HG03060 (cell line): ENCODE data around the gene ZNF608.

Experiments
- ATAC-seq: cut with Tn5 transposase; IDR thresholded peaks from one replicate; pipeline ENCODE4 v1.9.1; 2021; ENCODE audit warnings: low read depth, moderate number of reproducible peaks; ENCODE audit not compliant: unreplicated experiment

Gene ZNF608

GRCh38 chr5:124740071-124740470 is 6.4 kb downstream of the ZNF608 start:
- ATAC-seq = no peak

GRCh38 chr5:124739634-124740025 is 6.8 kb downstream of the ZNF608 start:
- no peak for ATAC-seq

DNA sequence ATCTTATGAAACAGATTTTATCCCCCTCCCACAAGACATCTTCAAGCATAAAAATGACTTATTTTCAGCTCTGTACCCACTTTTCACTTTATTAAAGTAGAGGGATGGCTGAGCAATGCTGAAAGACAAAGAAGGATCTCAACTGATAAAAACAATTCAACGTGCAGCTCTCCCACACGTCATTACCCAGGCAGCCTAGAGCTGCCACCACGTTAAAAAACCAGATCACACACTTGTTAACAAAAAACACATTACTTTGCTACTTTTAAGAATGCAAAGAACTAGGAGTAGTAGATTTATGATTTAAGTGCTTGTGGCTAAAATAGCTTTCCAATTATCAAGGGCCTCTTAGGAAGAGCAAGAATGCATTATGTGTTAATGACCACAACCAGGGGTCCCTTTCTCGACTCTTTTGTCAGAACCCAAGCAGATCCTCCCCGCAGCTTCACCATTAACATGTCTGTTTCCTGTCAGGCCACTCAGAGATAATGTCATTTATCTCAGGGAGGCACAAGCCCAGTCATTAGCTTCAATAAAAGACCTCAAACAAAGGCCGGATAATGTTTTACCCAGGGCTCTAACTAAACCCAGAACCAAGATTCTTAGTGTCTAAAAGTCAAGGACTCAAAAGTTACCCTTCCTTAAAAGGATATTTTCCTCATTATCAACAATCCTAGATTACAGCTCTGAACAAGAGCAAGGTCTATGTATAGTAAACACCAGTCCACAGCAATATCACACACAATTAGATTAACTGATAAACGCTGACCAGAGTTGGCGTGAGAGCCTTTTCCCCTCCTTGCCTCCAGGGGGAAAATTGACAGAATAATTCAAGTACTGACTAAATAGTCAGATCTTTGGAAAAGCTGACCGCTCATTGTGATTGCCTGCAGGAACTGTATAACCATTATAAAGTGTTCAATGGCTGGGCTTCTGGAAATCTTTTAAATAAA is 7.5 kb downstream of the ZNF608 start:
- ATAC-seq = no peak

GRCh38 chr5:124737651-124738050 is 8.8 kb downstream of the ZNF608 start:
- ATAC-seq = no peak

DNA sequence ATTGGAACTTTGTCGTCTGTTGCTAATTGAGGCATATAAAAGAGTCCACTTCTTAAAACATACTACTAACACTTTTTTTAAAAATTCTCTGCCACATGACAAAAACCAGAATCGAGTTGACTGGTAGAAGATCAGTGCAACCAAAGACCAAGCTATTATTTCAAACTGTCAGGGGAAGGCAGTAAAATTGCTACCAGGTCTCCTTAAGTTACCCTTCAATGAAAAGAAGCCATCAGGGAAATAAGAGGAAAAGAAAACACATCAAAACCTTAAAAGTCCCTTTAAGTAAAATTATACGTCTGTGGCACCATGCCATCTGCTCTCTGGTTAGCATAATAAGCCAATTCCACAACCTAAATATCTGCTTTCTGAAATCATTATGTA is 9.6 kb downstream of the ZNF608 start:
- no peak for ATAC-seq

GRCh38 chr5:124736082-124736804 is 10.2 kb downstream of the ZNF608 start:
- no peak for ATAC-seq

- no peak for ATAC-seq
Measured at GRCh38 chr5:124735169-124735858, 11.1 kb downstream of the ZNF608 start.

DNA sequence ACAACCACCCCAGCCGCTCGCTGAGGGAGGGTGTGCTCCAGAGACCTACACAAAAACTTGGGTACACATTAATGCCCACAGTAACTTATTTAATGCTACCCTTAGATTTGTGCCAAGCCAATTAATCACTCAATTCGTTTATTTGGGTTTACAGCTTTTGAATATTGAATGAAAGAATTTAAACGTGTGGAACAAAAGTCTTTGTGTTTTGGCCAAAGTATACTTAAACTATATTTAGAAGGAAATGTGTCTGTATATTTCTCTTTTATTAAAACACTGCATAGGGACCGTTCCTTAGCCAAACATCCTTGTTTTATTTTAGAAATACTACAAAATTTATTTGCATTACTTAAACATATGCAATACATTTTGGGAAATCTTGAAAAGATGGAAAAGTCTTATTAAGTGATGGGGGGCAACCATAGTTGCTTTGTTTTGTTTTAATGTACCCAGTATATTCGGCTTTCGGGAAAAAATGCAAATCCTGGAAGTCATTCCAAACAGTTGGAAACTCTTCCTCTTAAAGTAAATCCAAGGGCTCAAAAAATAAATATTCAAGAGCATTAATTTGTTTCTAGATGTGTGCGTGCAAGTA is 11.8 kb downstream of the ZNF608 start:
- ATAC-seq = no peak

- no peak for ATAC-seq
Measured at GRCh38 chr5:124733329-124733650, 13.1 kb downstream of the ZNF608 start.

- ATAC-seq = no peak
Measured at GRCh38 chr5:124732428-124733328, 13.8 kb downstream of the ZNF608 start.

- no peak for ATAC-seq
Measured at GRCh38 chr5:124730381-124730780, 16.1 kb downstream of the ZNF608 start.

DNA sequence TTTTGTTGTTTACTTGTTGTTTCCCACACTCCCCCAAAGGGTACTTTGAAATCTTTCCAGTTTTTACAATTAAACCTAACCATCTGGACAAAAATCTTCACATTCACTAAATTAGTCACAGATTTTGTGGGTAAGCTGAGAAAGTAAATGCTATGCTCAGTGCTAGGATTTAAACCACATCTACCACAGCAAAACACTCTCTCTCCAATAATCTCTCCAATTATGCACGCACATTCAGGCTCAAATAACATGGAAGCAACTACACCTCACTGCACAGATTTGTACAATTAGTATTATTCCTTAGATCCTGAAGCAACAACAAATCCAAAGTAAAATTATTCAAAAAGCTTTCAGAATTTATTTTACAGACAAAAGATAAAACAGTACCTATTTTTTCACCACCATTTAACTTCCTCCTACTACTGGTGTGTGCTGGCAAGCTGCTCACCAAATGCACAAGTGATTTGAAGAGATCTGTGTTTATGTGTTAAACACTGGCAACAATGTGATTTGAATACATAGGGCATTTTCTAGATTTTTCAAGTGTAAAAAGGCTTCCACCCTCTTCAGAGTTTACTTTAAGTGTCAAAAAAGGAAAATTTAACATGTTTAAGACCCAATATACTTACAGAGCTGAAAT is 16.6 kb downstream of the ZNF608 start:
- ATAC-seq = peak; percentile 46

DNA sequence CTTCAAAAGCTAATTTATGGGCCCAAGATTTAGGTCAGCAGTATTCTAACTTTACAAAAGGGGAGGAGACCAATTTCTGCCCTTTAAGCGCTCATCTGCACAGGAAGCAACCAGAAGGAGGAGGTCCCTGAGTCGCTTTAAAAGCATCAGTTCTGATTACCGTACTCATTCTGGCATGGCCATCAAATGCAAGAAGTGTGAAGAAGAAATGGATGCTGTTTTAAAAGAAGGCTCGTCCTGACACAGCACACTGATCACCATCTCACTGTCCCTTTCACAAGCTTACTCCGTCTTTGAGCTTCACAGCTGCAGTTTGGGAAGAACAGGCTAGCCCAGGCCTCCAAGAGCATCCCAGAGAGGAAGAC is 17.5 kb downstream of the ZNF608 start:
- no peak for ATAC-seq

DNA sequence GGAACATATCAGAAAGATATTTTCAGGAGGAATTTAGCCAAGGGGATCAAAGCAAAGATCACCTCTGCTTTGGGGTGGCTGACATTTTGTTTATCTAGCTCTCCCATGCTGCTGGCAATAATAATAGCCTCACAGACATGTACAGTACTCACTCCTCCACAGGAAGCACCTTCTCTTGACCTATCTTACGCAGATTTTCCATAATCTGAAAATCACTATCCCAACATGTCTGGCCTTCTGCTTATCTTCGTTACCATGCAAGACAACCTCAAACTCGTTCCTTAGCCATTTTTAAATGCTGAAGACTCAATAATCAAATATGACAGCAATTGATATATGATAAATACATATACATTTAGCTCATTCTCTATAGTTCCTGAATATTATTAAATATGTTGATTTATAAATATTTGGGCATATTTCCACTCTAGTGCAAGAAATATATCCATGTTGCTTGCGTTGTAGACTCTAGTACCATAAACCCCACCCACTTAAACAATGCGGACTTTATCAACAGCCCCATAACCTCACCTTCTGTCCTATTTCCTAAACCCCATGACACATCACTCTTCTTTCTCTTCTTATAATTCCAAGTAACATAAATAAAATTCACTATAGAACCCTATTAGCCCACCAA is 18.0 kb downstream of the ZNF608 start:
- ATAC-seq = no peak

DNA sequence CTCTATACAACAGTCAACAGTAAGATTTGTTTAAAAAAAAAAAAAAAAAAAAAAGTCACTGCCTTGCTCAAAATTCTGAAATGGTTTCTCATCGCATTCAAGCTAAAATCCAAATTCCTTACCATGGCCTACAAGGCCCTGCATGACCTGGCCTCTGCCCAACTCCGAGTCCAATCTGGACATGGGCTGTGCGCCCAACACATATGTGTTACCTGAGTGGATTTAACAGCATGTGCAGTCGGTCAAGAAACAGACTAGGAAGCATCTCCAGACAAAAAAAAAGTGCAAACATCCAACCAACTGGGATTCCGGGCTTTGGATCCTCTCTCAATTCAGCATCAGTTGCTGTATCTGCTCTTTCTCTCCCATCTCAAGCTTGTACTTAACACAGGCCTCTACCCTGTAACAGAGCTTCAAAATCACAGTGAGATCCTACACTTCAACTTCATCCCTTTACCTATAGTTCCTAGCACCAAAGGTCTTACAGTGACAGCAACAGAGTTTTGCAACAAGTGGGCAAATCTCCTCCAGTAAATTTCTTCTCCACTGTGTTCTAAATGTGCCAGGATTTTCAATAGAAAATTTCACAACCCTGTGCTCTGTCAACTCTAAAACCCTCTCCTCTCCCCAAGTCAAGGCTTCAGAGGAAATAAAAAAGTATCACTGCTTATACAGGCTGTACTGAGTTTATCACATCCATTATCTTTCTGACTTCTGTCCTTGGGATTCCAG is 19.6 kb downstream of the ZNF608 start:
- no peak for ATAC-seq

- no peak for ATAC-seq
Measured at GRCh38 chr5:124725622-124726258, 20.7 kb downstream of the ZNF608 start.

- peak; percentile 39 for ATAC-seq
Measured at GRCh38 chr5:124725040-124725434, 21.4 kb downstream of the ZNF608 start.
